ENCODE data around the gene KRTAP10-2. TPM values are rescaled to one million over a fixed set of nuclear protein-coding genes. Genes with fewer than 3 reads are reported as not detected.

KRTAP10-2 gene
- total and polyA plus RNA-seq, 9 of the 15 experiments (the other 6 are each of a cell fraction or from before 2014, with no cell fraction given) = not detected

- no peak for DNase-seq (ENCODE audit: extremely low read depth in 1 of 4, low spot score in 3 of 4)
- TF ChIP-seq E2F3 (CRISPR knock-in tag; IDR thresholded peaks at IDR 0.05) (no peak), NCOA2 (IDR thresholded peaks at IDR 0.05; ENCODE audit: partially characterized antibody in 2 of 2) (no peak), ESRRB (CRISPR knock-in tag; IDR thresholded peaks at IDR 0.05; ENCODE audit: borderline replicate concordance) (no peak), PURB (CRISPR knock-in tag; IDR thresholded peaks at IDR 0.05; ENCODE audit: low read depth) (no peak), SP1 (CRISPR knock-in tag; IDR thresholded peaks at IDR 0.05) (no peak), MECOM (CRISPR knock-in tag; IDR thresholded peaks at IDR 0.05) (no peak), SMARCC2 (IDR thresholded peaks at IDR 0.05; ENCODE audit: low read depth) (no peak), ZBTB40 (IDR thresholded peaks at IDR 0.05) (no peak), ZBTB40 (CRISPR knock-in tag; IDR thresholded peaks at IDR 0.05) (no peak), ZNF668 (CRISPR knock-in tag; IDR thresholded peaks at IDR 0.05) (no peak)
- Histone ChIP-seq H3K9ac (ENCODE audit: insufficient read depth in 1 of 2, low read depth in 2 of 2, low read length in 2 of 2) (no peak overlapping the region), H3K27ac (ENCODE audit: extremely low read depth, low read depth, low read length) (no peak overlapping the region), H3K4me1 (replicated peaks in 1 of 2; ENCODE audit: control insufficient read depth in 2 of 2, insufficient read depth in 2 of 2, low read length in 2 of 2) (peaks cover 0 to 12% of the 10 kb centered on the region in 2 experiments; a peak in 2 of 5 replicates), H3K4me2 (ENCODE audit: insufficient read depth, low read length) (no peak overlapping the region), H3K4me3 (no peak overlapping the region), H3K36me3 (ENCODE audit: control insufficient read depth, insufficient read depth, low read length) (no peaks in the 10 kb centered on the region), H2AFZ (ENCODE audit: low read depth, low read length) (no peak overlapping the region), H3K79me2 (ENCODE audit: control insufficient read depth, insufficient read depth, low read length) (no peaks in the 10 kb centered on the region), H3K9me1 (ENCODE audit: control insufficient read depth, insufficient read depth, low read length) (no peaks in the 10 kb centered on the region), H3K27me3 (ENCODE audit: control insufficient read depth in 2 of 2, insufficient read depth in 2 of 2, low read length in 2 of 2) (peaks cover 5 to 34% of the 10 kb centered on the region in 2 experiments; a peak in 4 of 5 replicates), H4K20me1 (replicated peaks; ENCODE audit: control insufficient read depth, insufficient read depth, low read length) (no peaks in the 10 kb centered on the region), H3K9me3 (replicated peaks; ENCODE audit: control insufficient read depth, insufficient read depth, low read depth, low read length) (no peaks in the 10 kb centered on the region; the same call in 1 of the 2 replicates)
- ATAC-seq = no peak
- under 1% methylated on average over 33 of the region's 33 CpGs for WGBS (ENCODE audit: insufficient coverage, low coverage, missing lambda C conversion rate)
- CTCF ChIA-PET (ENCODE audit: low intra/inter-chr PET ratio) = no interaction called here
- no peak for FAIRE-seq
- intact Hi-C loops (cut with micrococcal nuclease) = no loop called here
- BruUV-seq (replicated peaks) = no TSS peak
- POLR2A ChIA-PET = interaction anchor here (0.6 to 0.7 kb wide), 2 partner anchors 22 to 264 kb away, joined by 4 read pairs; no protein-coding TSS in a partner anchor
- in situ Hi-C loops (cut with MboI) = no loop called here
Measured at GRCh38 chr21:44537930-44538911, 13.1 kb downstream of the KRTAP10-2 start.

Data from K562 (cell line).